ENCODE measurements around the gene JAKMIP2. TPM values are rescaled to one million over a fixed set of nuclear protein-coding genes. Genes with fewer than 3 reads are reported as not detected.

The JAKMIP2 gene
- total and polyA plus RNA-seq, 4 donors = 0.13 to 1.9 (median 0.42) TPM; not detected in 1

DNA sequence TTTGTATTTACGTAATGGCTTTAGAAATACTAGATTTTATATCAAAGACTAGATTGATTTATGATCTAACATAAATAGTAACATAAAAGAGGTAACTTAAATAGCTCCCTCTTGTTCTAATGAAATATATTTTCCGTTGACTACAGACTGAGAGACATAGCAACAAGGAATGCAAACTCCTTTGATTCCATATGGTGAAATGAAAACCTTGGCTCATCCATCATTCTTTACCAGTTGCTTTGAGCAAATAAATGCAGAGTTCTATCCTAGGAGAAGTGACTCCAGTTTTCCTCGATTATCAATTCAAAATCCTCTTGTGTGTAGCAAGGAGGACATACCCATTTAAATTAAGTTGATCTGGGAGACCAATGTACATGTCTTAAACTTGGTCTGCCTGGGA, 18.0 kb upstream of the JAKMIP2 start:
- H3K4me3 ChIP-seq (ENCODE audit: low read length in 2 of 2) = no peak overlapping the region
- WGBS, 2 donors = 59 to 67% methylated on average over 3 of the region's 3 CpGs
- H3K4me1 ChIP-seq (ENCODE audit: control insufficient read depth in 1 of 2, insufficient read depth in 2 of 2, low read length in 2 of 2) = no peaks in the 10 kb centered on the region
- no peaks in the 10 kb centered on the region for H3K27me3 ChIP-seq (ENCODE audit: control insufficient read depth in 1 of 2, insufficient read depth in 2 of 2, low read length in 1 of 2)
- intact Hi-C loops (cut with DNase I) = no loop called here
- no peaks in the 10 kb centered on the region for H3K36me3 ChIP-seq (ENCODE audit: control insufficient read depth in 1 of 2, insufficient read depth in 2 of 2, low read length in 1 of 2)
- no peak overlapping the region for H3K27ac ChIP-seq (ENCODE audit: low read depth in 1 of 2, low read length in 2 of 2)
- no peak for ATAC-seq (ENCODE audit: low FRiP score)
- no peak for DNase-seq
- no peaks in the 10 kb centered on the region for H3K9me3 ChIP-seq (ENCODE audit: control insufficient read depth, low read length)

DNA sequence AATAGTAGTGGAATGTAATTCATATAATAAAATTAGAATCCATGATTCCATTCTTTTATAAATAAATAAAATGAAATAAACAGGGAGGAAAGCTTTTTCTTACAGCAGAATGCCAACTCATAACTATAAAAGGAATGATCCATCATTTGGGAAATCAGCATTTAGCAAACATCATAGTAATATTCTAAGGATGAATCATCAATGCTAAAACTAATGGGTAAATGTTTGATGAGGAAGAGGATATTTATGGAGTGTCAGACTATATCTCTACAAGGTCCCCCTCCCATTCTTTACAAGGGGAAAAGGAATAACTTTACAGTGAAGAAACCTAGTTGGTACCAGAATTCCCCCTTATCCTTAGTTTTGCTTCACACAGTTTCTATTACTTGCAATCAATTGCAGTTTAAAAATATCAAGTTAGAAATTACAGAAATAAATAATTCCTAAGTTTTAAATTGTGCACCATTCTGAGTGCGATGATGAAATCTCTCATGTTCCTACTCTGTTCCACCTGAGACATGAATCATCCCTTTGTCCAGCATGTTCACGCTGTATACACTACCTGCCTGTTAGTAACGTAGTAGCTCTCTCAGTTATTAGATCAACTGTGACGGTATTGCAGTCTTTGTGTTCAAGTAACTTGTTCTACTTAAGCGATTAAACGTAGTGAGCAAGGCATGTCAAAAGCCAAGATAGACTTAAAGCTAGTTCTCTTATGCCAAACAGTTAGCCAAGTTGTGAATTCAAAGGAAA, 14.2 kb upstream of the JAKMIP2 start:
- 69 to 71% methylated on average over 6 of the region's 6 CpGs for WGBS, 2 donors
- ATAC-seq (ENCODE audit: low FRiP score) (no peak), DNase-seq (no peak)
- no peaks in the 10 kb centered on the region for H3K36me3 ChIP-seq (ENCODE audit: control insufficient read depth in 1 of 2, insufficient read depth in 2 of 2, low read length in 1 of 2)
- H3K9me3 ChIP-seq (ENCODE audit: control insufficient read depth, low read length) = no peaks in the 10 kb centered on the region
- H3K27me3 ChIP-seq (ENCODE audit: control insufficient read depth in 1 of 2, insufficient read depth in 2 of 2, low read length in 1 of 2) = no peaks in the 10 kb centered on the region
- no peaks in the 10 kb centered on the region for H3K4me1 ChIP-seq (ENCODE audit: control insufficient read depth in 1 of 2, insufficient read depth in 2 of 2, low read length in 2 of 2)
- no peak overlapping the region for H3K27ac ChIP-seq (ENCODE audit: low read depth in 1 of 2, low read length in 2 of 2)
- H3K4me3 ChIP-seq (ENCODE audit: low read length in 2 of 2) = no peak overlapping the region
- intact Hi-C loops (cut with DNase I) = no loop called here

DNA sequence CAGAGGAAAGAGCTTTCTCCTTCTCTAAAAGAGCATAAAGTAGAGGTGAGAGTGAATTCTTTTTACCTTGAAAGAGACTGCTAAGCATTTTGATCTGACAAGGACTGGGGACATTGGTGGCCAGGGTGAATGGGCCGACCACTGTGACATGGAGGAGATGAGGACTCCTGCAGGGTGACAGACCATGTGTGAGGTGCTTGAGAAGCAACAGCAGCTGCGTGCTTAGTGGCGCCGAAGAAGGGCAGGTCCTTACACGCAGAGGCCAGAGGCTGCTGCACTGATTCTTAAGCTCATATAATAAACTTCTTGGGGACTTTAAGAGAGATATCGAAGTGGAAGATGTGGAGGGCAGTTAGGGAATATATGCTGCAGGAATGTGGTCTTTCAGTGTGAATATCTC, 8.7 kb upstream of the JAKMIP2 start:
- intact Hi-C loops (cut with DNase I) = no loop called here
- Histone ChIP-seq H3K4me1 (ENCODE audit: control insufficient read depth in 1 of 2, insufficient read depth in 2 of 2, low read length in 2 of 2) (no peaks in the 10 kb centered on the region), H3K4me3 (ENCODE audit: low read length in 2 of 2) (no peak overlapping the region), H3K36me3 (ENCODE audit: control insufficient read depth in 1 of 2, insufficient read depth in 2 of 2, low read length in 1 of 2) (no peaks in the 10 kb centered on the region), H3K27me3 (ENCODE audit: control insufficient read depth in 1 of 2, insufficient read depth in 2 of 2, low read length in 1 of 2) (no peaks in the 10 kb centered on the region), H3K9me3 (ENCODE audit: control insufficient read depth, low read length) (no peaks in the 10 kb centered on the region), H3K27ac (ENCODE audit: low read depth in 1 of 2, low read length in 2 of 2) (no peak overlapping the region)
- WGBS, 2 donors = 90 to 91% methylated on average over 6 of the region's 6 CpGs
- DNase-seq (no peak), ATAC-seq (ENCODE audit: low FRiP score) (no peak)

DNA sequence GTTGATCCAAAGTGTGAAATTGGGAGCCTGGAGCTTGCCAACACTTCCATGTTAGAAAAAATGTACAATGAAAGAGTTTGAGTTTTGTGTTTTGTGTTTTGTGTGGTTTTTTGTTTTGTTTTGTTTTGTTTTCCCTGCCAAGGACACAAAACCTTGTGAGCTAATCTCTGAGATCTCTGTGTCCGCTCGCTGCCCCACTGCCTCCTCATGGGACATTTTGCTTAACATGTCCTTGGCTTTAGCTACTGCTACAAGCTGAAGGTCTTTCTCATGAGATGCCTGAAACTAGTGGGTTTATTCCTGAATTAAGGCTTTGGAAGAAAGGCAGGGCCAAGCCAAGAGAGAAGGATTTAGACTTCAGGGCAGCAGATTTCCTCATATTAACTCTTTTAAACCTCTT, 7.3 kb upstream of the JAKMIP2 start:
- Histone ChIP-seq H3K27me3 (ENCODE audit: control insufficient read depth in 1 of 2, insufficient read depth in 2 of 2, low read length in 1 of 2) (no peaks in the 10 kb centered on the region), H3K4me1 (ENCODE audit: control insufficient read depth in 1 of 2, insufficient read depth in 2 of 2, low read length in 2 of 2) (no peaks in the 10 kb centered on the region), H3K36me3 (ENCODE audit: control insufficient read depth in 1 of 2, insufficient read depth in 2 of 2, low read length in 1 of 2) (no peaks in the 10 kb centered on the region), H3K27ac (ENCODE audit: low read depth in 1 of 2, low read length in 2 of 2) (no peak overlapping the region), H3K9me3 (ENCODE audit: control insufficient read depth, low read length) (no peaks in the 10 kb centered on the region), H3K4me3 (ENCODE audit: low read length in 2 of 2) (no peak overlapping the region)
- intact Hi-C loops (cut with DNase I) = no loop called here
- ATAC-seq (ENCODE audit: low FRiP score) = no peak
- DNase-seq = no peak
- 87 to 90% methylated on average over 2 of the region's 2 CpGs for WGBS, 2 donors

DNA sequence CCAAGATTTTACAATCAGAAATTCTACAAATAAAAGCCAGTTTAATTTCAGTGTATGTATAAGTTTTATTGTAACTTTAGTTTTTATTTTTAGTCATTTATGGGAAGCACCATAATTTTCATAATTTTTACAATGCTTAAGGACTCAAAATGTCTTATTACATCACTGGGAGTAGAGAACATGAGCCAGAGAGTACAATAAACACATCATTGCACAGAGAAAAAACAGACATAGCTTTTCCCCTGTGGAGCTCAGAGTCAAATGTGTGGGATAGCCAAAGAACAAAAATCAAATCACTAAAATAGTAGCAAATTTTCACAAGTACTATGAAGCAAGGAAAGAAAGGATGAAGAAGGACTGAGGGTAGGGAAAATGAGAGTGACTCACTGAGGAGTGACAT, 5.5 kb upstream of the JAKMIP2 start:
- Histone ChIP-seq H3K27me3 (ENCODE audit: control insufficient read depth in 1 of 2, insufficient read depth in 2 of 2, low read length in 1 of 2) (no peaks in the 10 kb centered on the region), H3K36me3 (ENCODE audit: control insufficient read depth in 1 of 2, insufficient read depth in 2 of 2, low read length in 1 of 2) (no peaks in the 10 kb centered on the region), H3K9me3 (ENCODE audit: control insufficient read depth, low read length) (peaks cover 2% of the 10 kb centered on the region), H3K4me1 (ENCODE audit: control insufficient read depth in 1 of 2, insufficient read depth in 2 of 2, low read length in 2 of 2) (no peaks in the 10 kb centered on the region), H3K27ac (ENCODE audit: low read depth in 1 of 2, low read length in 2 of 2) (no peak overlapping the region), H3K4me3 (ENCODE audit: low read length in 2 of 2) (no peak overlapping the region)
- no peak for ATAC-seq (ENCODE audit: low FRiP score)
- DNase-seq = no peak
- intact Hi-C loops (cut with DNase I) = no loop called here

DNA sequence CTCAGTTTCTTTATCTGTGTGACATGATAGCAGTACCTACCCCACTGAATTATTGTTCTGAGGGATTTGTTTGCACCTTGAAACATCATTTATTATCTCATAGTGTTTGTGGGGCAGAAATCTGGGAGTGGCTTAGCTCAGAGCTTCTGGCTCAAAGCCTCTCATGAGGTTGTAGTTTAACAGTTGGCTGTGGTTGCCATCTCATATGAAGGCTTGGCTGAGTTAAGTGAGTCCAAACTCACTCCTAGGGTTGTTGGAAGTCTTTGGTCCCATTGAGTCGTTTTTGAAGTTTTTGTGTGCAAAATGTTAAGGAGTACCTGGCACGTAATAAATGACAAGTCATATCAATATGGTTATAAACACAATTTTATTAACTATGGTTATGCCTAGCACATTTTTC, 3.6 kb upstream of the JAKMIP2 start:
- Histone ChIP-seq H3K27ac (ENCODE audit: low read depth in 1 of 2, low read length in 2 of 2) (no peak overlapping the region), H3K36me3 (ENCODE audit: control insufficient read depth in 1 of 2, insufficient read depth in 2 of 2, low read length in 1 of 2) (no peaks in the 10 kb centered on the region), H3K4me3 (ENCODE audit: low read length in 2 of 2) (no peak overlapping the region), H3K9me3 (ENCODE audit: control insufficient read depth, low read length) (peaks cover 2% of the 10 kb centered on the region), H3K27me3 (ENCODE audit: control insufficient read depth in 1 of 2, insufficient read depth in 2 of 2, low read length in 1 of 2) (no peaks in the 10 kb centered on the region), H3K4me1 (ENCODE audit: control insufficient read depth in 1 of 2, insufficient read depth in 2 of 2, low read length in 2 of 2) (no peaks in the 10 kb centered on the region)
- no peak for ATAC-seq (ENCODE audit: low FRiP score)
- intact Hi-C loops (cut with DNase I) = no loop called here
- DNase-seq = no peak
- WGBS, 2 donors = 74 to 78% methylated on average over 2 of the region's 2 CpGs

DNA sequence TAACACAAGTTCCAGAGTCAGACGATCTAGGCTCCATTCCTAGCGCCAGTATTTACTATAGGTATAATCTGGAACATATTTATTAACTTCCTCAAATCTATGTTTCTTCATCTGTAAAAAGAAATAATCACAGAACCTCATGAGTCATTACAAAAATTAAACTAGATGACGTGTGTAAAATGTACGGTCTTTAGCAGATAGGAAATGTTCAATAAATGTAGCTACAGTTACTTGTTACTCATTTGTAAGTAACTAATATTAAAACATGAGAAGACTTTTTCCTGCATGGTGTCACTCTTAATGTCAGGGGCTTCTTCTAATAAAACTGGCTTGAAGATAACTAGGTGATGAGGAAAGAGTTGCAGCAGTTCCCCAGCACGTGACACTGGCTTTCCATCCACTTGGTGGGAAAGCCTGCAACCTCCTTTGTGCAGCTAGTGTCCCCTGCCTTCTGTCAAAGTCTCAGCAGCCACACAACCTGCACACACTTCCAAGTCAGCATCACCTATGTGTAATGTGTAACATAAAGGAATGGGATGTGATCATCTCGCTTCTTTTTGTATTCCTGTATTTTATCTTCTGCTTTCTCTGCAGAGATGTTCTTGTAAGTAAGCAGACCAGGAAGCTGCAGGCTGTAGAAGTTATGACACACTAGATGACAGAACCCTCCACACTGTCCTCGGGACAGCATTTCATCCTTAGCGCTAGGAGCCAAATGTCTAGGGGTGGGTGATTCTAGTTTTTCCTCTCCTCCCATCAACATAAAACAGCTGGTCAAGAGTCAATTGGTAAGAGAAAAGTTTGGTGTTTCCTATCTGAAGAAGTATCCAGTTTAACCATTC, 1.8 kb upstream of the JAKMIP2 start:
- WGBS, 2 donors = 56 to 60% methylated on average over 8 of the region's 8 CpGs
- H3K9me3 ChIP-seq (ENCODE audit: control insufficient read depth, low read length) = peaks cover 2% of the 10 kb centered on the region
- no peaks in the 10 kb centered on the region for H3K27me3 ChIP-seq (ENCODE audit: control insufficient read depth in 1 of 2, insufficient read depth in 2 of 2, low read length in 1 of 2)

DNA sequence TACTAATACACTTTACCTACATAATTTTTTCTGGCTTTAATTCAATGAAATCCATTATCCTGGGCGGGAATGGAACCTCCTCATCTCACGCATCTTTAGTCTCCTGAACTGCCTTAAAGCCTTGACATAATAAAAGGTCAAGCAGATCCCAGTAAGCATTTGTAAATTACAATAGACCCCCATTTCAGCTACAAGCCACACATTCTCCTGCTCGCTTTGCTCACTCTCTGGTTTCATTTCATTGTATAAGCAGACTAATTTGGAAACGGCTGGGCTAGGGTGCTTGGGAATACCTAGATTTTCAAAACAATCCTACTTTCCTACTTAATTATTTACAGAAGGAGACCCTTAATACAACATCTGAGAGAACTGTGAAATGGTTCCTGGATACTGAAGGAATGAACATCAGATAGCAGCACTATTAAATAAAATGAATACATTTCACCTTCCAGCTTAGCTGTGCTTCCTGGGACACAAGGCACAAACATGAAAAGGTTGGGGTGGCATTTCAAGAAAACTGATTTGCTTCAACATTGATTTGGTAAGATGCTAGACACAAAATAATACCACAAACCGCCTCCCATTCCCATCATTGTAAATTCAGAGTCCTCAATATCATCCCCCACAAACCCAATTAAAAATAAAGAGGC, 1.5 kb downstream of the JAKMIP2 start:
- no peak overlapping the region for H3K4me3 ChIP-seq (ENCODE audit: low read length in 2 of 2)
- WGBS, 2 donors = 84 to 89% methylated on average over 5 of the region's 5 CpGs

More for the DNA sequence above, 1.8 kb upstream of the JAKMIP2 start:
- no peaks in the 10 kb centered on the region for H3K36me3 ChIP-seq (ENCODE audit: control insufficient read depth in 1 of 2, insufficient read depth in 2 of 2, low read length in 1 of 2)
- no peak overlapping the region for H3K27ac ChIP-seq (ENCODE audit: low read depth in 1 of 2, low read length in 2 of 2)
- intact Hi-C loops (cut with DNase I) = no loop called here
- ATAC-seq (ENCODE audit: low FRiP score) (no peak), DNase-seq (no peak)
- no peaks in the 10 kb centered on the region for H3K4me1 ChIP-seq (ENCODE audit: control insufficient read depth in 1 of 2, insufficient read depth in 2 of 2, low read length in 2 of 2)
- H3K4me3 ChIP-seq (ENCODE audit: low read length in 2 of 2) = no peak overlapping the region

More for the DNA sequence above, 1.5 kb downstream of the JAKMIP2 start:
- DNase-seq (no peak), ATAC-seq (ENCODE audit: low FRiP score) (no peak)
- intact Hi-C loops (cut with DNase I) = no loop called here
- H3K27ac ChIP-seq (ENCODE audit: low read depth in 1 of 2, low read length in 2 of 2) = no peak overlapping the region
- H3K27me3 ChIP-seq (ENCODE audit: control insufficient read depth in 1 of 2, insufficient read depth in 2 of 2, low read length in 1 of 2) = no peaks in the 10 kb centered on the region
- no peaks in the 10 kb centered on the region for H3K36me3 ChIP-seq (ENCODE audit: control insufficient read depth in 1 of 2, insufficient read depth in 2 of 2, low read length in 1 of 2)
- H3K4me1 ChIP-seq (ENCODE audit: control insufficient read depth in 1 of 2, insufficient read depth in 2 of 2, low read length in 2 of 2) = no peaks in the 10 kb centered on the region
- peaks cover 2% of the 10 kb centered on the region for H3K9me3 ChIP-seq (ENCODE audit: control insufficient read depth, low read length)
